LNCaP clone FGC (cell line): Measurements from ENCODE around the gene KMT2A.

ENCODE experiments used
- DNase-seq: peaks from one replicate; pipeline ENCODE4 v3.0.0-alpha.2; 2011; ENCODE audit warnings: low read depth
- H3K4me3 ChIP-seq: 2 replicates; pipeline ENCODE4 v1.5.1; 2011; ENCODE audit warnings: mild to moderate bottlenecking, low read depth, low read length, control low read depth
- TF ChIP-seq, protein P1 (sequence below): IDR thresholded peaks from 2 replicates; pipeline ENCODE4 v1.5.1; 2012; ENCODE audit warnings: mild to moderate bottlenecking; ENCODE audit not compliant: control insufficient read depth, insufficient read depth; ENCODE audit errors: extremely low read depth

KMT2A gene

DNA sequence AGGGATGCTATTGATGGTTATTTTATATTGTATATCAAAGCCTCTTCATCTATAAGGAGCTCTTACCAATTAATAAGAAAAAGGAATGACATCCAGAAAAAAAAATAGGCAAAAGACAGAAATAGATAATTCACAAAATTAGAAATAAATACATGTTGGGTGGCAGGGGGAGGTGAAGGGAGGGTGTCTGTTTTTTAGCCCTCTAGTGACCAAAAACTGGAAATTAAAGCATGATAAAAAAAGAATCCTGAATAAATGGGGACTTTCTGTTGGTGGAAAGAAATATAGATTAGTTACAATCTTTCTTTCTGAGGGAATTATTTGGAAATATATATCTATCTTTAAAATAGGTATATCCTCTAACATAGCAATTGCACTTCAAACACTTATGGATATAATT lies 49.0 kb downstream of the KMT2A start:
- TF ChIP-seq, protein P1, sequence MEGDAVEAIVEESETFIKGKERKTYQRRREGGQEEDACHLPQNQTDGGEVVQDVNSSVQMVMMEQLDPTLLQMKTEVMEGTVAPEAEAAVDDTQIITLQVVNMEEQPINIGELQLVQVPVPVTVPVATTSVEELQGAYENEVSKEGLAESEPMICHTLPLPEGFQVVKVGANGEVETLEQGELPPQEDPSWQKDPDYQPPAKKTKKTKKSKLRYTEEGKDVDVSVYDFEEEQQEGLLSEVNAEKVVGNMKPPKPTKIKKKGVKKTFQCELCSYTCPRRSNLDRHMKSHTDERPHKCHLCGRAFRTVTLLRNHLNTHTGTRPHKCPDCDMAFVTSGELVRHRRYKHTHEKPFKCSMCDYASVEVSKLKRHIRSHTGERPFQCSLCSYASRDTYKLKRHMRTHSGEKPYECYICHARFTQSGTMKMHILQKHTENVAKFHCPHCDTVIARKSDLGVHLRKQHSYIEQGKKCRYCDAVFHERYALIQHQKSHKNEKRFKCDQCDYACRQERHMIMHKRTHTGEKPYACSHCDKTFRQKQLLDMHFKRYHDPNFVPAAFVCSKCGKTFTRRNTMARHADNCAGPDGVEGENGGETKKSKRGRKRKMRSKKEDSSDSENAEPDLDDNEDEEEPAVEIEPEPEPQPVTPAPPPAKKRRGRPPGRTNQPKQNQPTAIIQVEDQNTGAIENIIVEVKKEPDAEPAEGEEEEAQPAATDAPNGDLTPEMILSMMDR = no peak
- no peak overlapping the region for H3K4me3 ChIP-seq
- no peak for DNase-seq

DNA sequence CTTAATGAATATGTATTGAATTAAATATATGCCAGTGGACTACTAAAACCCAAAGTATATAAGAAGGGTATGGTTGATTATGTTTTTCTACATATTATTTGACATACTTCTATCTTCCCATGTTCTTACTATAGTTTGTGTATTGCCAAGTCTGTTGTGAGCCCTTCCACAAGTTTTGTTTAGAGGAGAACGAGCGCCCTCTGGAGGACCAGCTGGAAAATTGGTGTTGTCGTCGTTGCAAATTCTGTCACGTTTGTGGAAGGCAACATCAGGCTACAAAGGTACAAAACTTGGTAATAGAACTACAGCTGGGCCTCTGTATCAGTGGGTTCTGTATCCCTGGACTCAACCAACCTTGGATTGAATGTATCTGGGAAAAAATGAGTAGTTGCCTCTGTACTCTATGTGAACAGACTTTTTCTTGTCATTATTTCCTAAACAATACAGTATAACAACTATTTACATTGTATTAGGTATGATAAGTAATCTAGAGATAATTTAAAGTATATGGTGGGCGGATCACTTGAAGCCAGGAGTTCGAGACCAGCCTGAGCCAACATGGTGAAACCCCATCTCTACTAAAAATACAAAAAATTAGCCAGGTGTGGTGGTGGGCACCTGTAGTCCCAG lies 52.3 kb downstream of the KMT2A start:
- no peak overlapping the region for H3K4me3 ChIP-seq
- DNase-seq = peak; percentile 46
- TF ChIP-seq, protein P1 = peak; percentile 87

DNA sequence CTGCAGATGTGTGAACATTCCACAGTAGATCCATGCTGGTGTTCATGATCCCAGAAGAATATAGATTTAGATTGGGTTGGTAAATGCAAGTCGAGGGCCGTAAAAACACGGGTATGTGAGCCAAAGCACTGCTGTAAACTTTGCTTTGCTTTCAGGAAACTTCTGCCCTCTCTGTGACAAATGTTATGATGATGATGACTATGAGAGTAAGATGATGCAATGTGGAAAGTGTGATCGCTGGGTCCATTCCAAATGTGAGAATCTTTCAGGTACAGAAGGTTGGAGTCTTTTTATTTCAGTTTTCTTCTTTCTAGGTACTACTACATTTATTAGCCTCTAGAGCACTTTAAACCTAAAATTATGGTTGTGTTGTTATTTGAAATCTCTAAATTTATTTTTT lies 54.7 kb downstream of the KMT2A start:
- TF ChIP-seq, protein P1 = no peak

DNA sequence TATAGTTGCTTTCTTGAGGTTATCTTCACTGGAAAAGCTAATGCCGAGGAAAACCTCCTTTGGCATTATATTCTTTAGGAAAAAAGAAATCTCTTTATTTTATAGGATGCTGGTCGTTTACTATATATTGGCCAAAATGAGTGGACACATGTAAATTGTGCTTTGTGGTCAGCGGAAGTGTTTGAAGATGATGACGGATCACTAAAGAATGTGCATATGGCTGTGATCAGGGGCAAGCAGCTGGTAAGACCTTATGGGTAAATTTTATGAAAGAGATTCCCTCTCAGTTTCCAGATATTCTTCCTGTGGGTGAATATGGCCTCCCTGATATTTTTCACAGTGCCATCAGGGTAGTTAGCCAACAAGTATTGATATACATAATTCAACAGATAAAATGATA lies 61.5 kb downstream of the KMT2A start:
- no peak overlapping the region for H3K4me3 ChIP-seq
- TF ChIP-seq, protein P1 = no peak
- DNase-seq = no peak

More for the DNA sequence above, 54.7 kb downstream of the KMT2A start:
- no peak for DNase-seq
- no peak overlapping the region for H3K4me3 ChIP-seq

DNA sequence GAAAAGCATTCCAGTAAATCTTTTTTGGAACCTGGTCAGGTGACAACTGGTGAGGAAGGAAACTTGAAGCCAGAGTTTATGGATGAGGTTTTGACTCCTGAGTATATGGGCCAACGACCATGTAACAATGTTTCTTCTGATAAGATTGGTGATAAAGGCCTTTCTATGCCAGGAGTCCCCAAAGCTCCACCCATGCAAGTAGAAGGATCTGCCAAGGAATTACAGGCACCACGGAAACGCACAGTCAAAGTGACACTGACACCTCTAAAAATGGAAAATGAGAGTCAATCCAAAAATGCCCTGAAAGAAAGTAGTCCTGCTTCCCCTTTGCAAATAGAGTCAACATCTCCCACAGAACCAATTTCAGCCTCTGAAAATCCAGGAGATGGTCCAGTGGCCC lies 66.9 kb downstream of the KMT2A start:
- DNase-seq = no peak
- no peak overlapping the region for H3K4me3 ChIP-seq
- TF ChIP-seq, protein P1 = no peak

DNA sequence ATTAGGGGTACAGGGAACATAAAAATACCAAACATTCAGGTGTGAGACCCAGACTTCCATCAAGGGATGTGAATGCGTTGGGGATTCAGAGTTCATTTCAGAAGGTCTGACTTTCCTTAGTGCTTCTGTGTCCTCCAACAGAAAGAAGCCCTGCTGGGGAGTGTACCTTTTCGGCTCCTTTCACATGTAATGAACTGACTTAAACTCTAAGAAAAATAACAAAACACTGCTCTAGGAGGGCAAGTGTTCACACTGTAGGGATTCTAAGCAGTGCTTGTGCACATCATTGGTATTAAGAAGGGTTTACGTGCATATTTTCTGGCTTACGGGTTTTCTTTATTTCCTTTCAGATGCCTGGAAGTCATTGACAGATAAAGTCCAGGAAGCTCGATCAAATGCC lies 75.3 kb downstream of the KMT2A start:
- H3K4me3 ChIP-seq = no peak overlapping the region
- no peak for DNase-seq
- TF ChIP-seq, protein P1 = no peak

DNA sequence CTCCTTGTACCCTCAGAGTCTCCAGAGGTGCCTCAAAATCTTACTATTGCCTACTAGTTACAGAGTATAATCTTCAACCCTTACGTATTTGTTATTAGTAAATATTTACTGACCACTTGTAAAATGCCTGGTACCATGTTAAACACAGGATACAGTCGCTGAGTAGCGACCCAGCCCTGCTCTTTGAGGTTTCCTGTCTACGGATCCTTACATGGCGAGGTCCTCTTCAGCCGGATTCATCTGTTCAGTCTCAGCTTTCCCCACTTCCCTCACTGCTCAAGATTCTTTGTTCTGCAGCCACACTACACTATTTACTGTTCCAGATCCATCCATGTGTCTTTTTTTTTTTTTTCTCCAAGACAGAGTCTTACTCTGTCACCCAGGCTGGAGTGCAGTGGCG lies 77.8 kb downstream of the KMT2A start:
- no peak overlapping the region for H3K4me3 ChIP-seq
- TF ChIP-seq, protein P1 = no peak
- no peak for DNase-seq
